Measurements from ENCODE around the gene SLC29A4.
"Not testable (repeated sequence)": the region's sequence is repeated elsewhere in the genome, so short reads cannot be mapped to it uniquely, and the experiment has no call there.

The SLC29A4 gene

GRCh38 chr7:5296015-5296610, 13.4 kb downstream of the SLC29A4 start:
- DNase-seq (ENCODE audit: low read depth in 2 of 2): no peak

GRCh38 chr7:5296611-5297226, 14.0 kb downstream of the SLC29A4 start:
- peak; percentile 24 to 47 for DNase-seq (ENCODE audit: low read depth in 2 of 2)

- DNase-seq (ENCODE audit: low read depth in 2 of 2): no peak
Observed at GRCh38 chr7:5300366-5300765, 17.6 kb downstream of the SLC29A4 start.

- DNase-seq (ENCODE audit: low read depth in 2 of 2): no peak
Observed at GRCh38 chr7:5302577-5302976, 19.8 kb downstream of the SLC29A4 start.

- no peak for DNase-seq (ENCODE audit: low read depth in 2 of 2)
Observed at GRCh38 chr7:5303061-5303460, 20.3 kb downstream of the SLC29A4 start.

- DNase-seq (ENCODE audit: low read depth in 2 of 2): no peak
Observed at GRCh38 chr7:5303591-5304505, 21.1 kb downstream of the SLC29A4 start.

GRCh38 chr7:5305050-5305449, 22.3 kb downstream of the SLC29A4 start:
- DNase-seq (ENCODE audit: low read depth in 2 of 2): not testable (repeated sequence)

GRCh38 chr7:5307221-5308142, 24.7 kb downstream of the SLC29A4 start:
- DNase-seq (ENCODE audit: low read depth in 2 of 2): not testable (repeated sequence)

GRCh38 chr7:5309146-5309545, 26.4 kb downstream of the SLC29A4 start:
- no peak for DNase-seq (ENCODE audit: low read depth in 2 of 2)

- DNase-seq (ENCODE audit: low read depth in 2 of 2): no peak
Observed at GRCh38 chr7:5310822-5311405, 28.2 kb downstream of the SLC29A4 start.

- not testable (repeated sequence) for DNase-seq (ENCODE audit: low read depth in 2 of 2)
Observed at GRCh38 chr7:5312276-5313070, 29.7 kb downstream of the SLC29A4 start.

GRCh38 chr7:5313076-5313885, 30.5 kb downstream of the SLC29A4 start:
- DNase-seq (ENCODE audit: low read depth in 2 of 2): not testable (repeated sequence)

- DNase-seq (ENCODE audit: low read depth in 2 of 2): no peak
Observed at GRCh38 chr7:5314864-5315263, 32.1 kb downstream of the SLC29A4 start.

- no peak for DNase-seq (ENCODE audit: low read depth in 2 of 2)
Observed at GRCh38 chr7:5315761-5316160, 33.0 kb downstream of the SLC29A4 start.

- not testable (repeated sequence) for DNase-seq (ENCODE audit: low read depth in 2 of 2)
Observed at GRCh38 chr7:5318613-5319012, 35.9 kb downstream of the SLC29A4 start.

- no peak for DNase-seq (ENCODE audit: low read depth in 2 of 2)
Observed at GRCh38 chr7:5320391-5320790, 37.6 kb downstream of the SLC29A4 start.

- no peak for DNase-seq (ENCODE audit: low read depth in 2 of 2)
Observed at GRCh38 chr7:5320802-5321396, 38.2 kb downstream of the SLC29A4 start.

- no peak for DNase-seq (ENCODE audit: low read depth in 2 of 2)
Observed at GRCh38 chr7:5322621-5323410, 40.1 kb downstream of the SLC29A4 start.

Measured in stimulated activated CD8-positive, alpha-beta memory T cell treated with anti-CD3 and anti-CD28 coated beads, Interleukin-7, amount 100 ng/mL, for 1 hour (primary cell).